NCI-H2227 treated with DMSO at 0.1 percent for 48 hours (cell line): ENCODE data around the gene CCHCR1.
A peak's percentile ranks its signal among the peaks of the same experiment; 100 is the strongest.

Experiments used
- DNase-seq: peaks from one replicate; lab custom pipeline; 2025; lab: John Stamatoyannopoulos, UW

The CCHCR1 gene

DNA sequence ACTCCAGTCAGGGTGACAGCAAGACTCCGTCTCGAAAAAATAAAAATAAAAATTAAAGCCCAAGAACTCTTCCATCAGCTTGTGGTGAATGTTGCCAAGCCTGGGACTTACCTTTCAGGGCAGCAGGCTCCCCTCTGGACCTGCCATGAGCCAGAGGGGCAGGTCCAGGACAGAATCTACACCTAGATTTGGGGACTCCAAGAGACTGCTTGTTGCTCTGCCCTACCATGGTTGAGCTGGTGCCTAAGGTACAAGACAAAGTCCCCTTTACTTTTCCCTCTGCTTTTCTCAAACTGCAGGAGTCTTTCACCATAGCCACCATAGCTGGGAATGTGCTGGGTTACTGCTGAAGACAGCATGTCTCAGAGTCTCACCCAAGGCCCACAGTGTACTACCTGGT lies 54.5 kb downstream of the CCHCR1 start:
- no peak for DNase-seq

DNA sequence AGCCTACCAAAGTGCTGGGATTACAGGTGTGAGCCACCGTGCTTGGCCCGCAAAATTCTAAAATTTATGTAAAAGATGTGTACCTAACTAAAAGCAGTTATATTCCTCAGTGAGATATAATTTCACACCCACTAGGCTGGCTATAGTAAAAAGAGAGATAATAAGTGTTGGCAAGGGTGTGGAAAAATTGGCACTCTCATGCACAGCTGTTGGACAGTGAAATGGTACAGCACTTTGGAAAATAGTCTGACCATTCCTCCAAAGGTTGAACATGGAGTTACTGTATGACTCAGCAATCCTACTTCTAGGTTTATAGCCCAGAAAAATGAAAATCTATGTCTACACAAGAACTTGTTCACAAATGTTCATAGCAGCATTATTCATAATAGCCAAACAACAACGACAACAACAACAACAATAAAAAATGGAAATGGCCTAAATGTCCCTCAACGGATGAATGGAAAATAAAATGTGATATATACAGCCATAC lies 59.1 kb downstream of the CCHCR1 start:
- no peak for DNase-seq

DNA sequence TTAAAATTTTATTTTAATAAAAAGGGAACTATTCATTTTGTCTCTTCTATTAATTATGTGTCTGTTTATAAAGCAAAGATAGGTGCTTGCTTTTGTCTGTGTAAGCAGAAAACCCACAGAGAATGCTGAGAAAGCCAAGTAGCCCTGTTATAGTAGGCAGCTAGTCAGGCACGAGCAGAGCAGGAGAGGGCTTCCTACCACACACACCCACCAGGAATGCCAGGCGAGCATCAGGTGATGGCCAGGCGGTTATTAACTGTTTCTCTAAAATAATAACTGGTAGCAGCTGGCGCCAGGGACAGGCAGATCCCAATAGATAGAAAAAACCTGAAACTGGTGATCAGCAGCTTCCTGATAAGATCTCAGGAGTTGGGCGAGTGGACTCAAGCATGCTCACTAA lies 60.9 kb downstream of the CCHCR1 start:
- peak; percentile 72 for DNase-seq

- DNase-seq: no peak
These were observed 61.4 kb downstream of the CCHCR1 start for GRCh38 chr6:31096215-31096614.

- DNase-seq: no peak
These were observed 63.2 kb downstream of the CCHCR1 start for GRCh38 chr6:31094389-31094881.

GRCh38 chr6:31092769-31093505 lies 64.7 kb downstream of the CCHCR1 start:
- DNase-seq: no peak
